GM19452 (cell line): ENCODE results near the gene PTK7.
"Not testable (repeated sequence)": the region's sequence is repeated elsewhere in the genome, so short reads cannot be mapped to it uniquely, and the experiment has no call there.

ENCODE experiments used
- ATAC-seq: cut with Tn5 transposase; IDR thresholded peaks from one replicate; pipeline ENCODE4 v1.9.1; 2021; ENCODE audit not compliant: unreplicated experiment

PTK7 gene

DNA sequence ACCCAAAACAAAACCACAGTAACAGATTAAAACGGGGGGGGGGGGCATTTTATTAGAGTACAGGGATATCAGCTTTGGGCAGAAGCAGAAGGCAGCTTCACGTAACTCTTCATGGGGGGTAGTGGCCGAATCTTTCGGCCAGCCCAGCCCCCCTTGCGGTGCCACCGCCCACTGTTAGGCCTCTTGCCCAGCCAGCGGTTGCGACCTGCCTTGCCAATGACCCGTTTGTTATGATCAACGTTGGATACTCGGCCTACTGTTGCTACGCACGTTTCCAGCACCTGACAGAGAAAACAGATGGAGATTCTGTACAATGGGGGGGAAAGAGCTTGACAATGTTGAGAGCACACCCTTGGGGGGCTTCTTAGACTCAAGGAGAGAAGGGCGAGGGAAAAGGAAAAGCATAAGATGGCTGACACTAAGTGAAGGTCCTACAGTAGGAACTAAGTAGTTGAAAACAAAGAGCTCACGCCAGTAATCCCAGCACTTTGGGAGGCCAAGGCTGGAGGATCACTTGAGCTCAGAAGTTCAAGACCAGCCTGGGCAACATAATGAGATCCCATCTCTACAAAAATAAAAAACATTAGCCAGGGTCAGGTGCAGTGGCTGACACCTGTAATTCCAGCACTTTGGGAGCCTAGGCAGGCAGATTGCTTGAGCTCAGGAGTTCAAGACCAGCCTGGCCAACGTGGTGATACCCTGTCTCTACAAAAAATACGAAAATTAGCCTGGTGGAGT is 21.7 kb upstream of the PTK7 start:
- no peak for ATAC-seq

DNA sequence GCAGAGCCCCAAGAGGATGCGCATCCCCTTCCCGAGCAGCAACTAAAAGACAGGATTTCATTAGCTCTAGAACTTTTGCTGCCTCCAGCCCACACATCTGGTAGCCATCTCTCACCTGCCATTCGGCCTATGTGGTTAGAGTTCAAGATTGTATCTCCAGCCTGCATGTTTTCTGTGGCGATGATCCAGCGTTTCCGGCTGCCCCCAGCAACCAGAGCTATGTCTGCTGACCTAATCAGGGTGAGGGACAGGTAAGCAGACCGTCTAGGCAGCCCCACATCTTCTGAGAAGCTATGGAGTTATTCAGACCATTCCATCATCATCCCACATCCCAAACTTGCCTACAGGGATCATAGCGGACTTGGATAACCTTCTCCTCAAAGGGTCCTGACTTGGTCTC is 20.1 kb upstream of the PTK7 start:
- no peak for ATAC-seq

DNA sequence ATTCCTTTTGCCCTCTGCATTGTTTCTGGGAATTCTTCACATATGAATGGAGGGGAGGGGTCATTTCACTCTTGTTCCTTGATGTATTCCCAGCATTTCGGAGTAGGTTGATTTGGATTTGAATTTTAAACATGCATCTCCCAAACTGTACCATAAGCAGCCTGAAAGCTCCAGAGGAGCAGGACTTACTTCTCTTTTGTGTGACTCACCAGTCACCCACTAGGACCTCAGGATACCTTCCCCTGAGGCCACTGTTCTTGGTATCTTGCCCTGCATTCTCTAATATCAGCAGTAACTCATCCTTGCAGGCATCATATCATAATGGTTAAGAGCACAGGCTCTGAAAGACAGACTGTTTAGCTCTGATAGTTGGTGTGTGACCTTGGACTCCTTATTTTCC is 17.6 kb upstream of the PTK7 start:
- ATAC-seq, result no peak

DNA sequence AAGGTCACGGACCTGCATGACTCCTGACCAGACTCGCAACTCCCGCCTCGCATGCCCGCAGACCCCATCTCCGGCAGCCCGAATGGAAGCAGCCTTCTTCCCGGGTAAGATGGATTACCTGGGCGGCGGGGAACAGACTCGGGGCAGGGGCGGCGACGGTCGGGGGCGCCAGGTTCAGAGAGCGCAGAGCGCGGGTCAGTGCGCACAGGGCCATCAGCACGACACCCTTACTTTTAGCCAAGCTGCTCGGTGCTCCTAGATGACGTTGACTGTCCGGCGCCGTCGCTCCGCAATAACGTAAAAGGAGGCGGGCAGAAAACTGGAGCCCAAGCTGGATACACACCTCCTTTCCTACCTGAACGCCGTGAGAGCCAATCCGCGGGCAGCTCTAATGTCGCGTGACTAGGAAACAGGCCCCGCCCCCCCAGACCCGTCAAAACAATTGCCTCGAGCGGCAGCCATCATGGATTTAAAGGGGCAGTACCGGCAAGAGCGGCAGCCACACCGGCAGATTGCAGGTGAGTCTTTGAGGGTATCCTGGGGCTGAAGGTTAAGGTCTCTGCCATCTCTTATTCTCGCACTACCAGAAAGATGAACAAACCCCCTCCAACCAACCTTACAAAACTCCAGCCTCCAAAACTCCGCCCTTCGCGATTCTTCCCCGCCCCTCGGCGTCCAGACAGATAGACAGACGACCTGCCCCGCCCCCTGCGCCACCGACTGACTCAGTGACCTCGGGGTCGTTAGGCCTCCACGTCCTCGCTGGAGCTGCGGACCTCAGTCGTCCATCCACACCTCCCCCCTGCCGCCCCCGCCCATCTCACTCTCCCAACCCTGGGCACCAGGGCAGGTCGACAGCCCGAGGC is 16.7 kb upstream of the PTK7 start, which contains the start of the genes KLC4 and MRPL2:
Gene KLC4, plus strand, starts transcription at position 464 of the 866 bp plus-strand sequence. CDS start 1,705 bp downstream, outside the sequence.
Gene MRPL2, minus strand, starts transcription at position 267 of the 866 bp plus-strand sequence. Its CDS starts 53 bp downstream, at position 214.
- ATAC-seq, result peak; percentile 86

DNA sequence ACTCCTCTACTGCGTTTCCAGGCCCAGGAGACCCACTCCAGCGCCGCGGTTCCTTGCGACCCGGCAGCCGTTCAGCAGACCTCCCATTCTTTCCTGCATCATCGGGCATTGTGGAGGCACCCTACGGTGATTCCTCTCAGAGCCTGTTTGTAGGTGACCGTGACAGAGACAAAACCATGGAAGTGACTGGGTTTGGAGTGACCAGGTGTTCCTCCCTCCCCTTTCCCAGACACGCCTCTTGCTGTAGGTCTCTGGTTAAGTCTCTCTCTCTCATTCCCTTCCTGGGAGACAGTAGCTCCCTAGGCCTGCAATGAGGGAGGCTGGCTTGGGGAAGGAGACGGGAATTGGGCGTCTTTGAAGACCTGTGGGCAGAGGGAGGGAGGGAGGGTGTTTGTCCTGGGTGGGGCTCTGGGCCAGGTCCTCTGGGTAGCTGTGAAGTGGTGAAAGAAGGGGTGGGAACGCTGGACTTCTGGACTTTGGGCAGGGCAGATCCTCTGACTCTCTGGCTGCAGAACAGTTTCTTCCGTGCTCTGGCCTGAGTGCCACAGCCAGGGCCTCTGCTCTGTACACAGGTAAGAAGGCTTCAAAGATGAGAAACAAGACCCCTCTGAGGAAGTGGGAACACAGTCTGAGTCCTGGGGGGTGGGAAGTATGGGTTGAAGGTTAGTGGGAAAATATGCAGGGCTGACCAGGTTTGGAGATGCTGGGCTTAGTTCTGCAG is 15.9 kb upstream of the PTK7 start:
- ATAC-seq, result no peak

DNA sequence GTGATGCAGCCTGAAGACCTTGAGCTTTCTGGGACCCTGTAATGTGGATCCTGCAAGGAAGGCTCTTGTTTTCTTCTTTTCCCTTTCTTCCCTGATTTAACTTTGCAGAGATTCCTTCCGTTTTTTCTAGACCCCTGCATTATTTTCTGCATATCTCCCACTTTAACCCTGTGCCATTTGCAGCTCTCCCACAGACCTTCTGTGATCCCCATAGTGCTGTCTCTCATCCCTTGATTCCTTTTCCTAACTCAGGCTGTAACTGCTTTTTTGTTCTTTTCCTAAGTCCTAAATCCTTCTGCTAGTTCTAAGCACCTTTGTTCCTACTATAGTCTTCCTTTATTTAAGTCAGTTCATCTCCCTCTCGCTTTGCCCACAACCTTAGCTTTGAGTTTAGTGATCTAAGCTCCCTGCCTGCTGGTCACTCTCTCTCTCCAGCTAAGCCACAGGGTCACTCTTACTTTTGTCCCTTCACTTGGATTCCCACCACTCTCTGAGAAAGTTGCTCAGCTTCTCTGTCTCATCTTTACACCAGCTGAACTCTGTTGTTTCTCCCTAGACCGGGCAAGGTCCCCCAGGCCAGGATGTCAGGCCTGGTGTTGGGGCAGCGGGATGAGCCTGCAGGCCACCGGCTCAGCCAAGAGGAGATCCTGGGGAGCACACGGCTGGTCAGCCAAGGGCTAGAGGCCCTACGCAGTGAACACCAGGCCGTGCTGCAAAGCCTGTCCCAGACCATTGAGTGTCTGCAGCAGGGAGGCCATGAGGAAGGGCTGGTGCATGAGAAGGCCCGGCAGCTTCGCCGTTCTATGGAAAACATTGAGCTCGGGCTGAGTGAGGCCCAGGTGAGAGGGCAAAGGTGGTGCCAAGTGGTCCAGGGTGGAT is 15.1 kb upstream of the PTK7 start:
- ATAC-seq, result no peak

DNA sequence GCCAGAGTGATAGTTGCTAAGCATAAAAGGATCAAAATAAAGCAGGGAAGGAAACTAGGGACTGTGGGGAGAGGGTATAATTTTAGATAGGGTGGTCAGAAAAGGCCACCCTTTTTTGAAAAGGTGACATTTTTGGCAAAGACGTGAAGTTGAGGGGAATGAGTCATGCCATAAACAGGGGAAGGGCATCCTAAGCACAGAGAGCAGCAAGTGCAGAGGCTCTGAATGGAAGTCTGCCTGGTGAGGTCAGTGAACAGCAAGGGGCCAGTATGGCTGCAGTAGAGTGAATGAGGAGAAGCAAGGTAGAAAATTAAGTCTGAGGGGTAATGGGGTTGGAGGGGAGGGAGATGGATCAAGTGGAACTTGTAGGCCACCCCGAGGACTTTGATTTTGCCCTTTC is 14.3 kb upstream of the PTK7 start:
- no peak for ATAC-seq

DNA sequence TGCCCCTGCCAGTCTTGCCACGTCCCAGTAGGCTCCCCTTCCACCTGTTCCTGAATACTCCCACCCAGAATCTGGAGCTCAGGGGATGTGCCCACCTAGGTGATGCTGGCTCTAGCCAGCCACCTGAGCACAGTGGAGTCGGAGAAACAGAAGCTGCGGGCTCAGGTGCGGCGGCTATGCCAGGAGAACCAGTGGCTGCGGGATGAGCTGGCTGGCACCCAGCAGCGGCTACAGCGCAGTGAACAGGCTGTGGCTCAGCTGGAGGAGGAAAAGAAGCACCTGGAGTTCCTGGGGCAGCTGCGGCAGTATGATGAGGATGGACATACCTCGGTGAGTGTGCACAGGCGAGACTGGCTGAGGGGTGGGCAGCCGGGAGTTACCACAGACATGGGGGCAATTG is 13.3 kb upstream of the PTK7 start:
- ATAC-seq, result no peak

DNA sequence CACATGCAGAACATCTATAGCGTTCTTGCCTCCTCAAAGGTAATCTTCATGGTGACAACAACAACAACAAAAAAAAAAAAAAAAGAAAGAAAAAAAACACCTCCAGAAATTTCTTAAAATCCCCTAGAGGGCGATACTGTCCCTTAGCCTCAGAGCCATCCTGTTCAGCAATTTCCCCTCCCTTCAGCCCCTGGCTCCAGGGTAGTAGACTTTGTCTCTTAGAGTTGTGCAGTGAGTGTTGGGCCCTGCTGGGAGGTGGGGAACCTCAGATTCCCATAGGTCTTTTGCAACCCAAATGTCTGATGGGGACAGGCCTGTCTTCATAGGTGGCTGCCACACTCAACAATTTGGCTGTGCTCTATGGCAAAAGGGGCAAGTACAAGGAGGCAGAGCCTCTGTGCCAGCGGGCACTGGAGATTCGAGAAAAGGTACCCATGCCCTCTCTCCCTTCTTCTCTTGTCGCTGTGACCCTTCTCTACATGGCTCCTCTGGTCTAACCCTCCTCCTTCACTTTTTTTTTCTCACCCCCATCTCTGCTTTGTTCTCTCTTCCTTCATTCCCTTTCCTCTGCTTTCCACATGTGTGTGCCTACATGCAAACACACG is 6.0 kb upstream of the PTK7 start:
- no peak for ATAC-seq

DNA sequence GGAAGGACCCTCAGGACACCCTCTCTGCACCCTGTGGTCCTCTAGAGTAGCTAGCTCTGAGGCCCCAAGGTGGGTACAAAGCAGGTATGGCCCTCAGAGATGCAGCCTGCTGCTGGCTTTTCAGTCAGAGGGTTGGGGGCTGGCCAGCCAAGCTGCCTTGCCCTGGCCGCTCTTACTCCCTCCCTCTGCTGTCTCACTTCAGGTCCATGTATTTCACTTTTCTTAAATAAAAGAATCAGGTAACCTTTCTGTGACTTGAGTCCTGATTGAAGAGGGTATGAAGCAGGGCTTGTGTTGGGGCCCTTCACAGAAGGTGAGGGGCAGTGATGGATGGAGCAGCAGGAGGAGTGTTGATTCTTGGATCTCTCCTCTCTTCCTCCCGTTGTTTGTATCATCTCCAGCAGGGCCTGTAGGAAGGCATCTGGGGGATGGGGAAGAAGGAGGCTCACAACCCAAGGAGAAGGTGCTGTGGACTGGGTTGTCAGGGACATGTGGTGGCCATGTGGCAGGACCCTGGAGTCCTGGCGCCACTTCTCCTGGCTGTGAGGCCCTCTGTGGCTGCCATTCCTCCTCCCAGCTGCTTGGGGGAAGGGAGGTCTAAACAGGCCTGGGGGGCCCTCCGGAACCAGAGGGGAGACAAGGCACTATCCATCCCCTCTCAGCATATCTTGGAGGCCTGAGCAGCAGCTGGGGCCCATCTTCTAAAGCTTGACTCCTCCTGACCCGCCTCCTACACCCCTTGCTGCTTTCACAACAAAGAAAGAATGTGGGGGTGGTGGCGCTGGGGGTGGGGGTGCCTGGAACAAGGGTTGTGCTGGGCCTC is 1.1 kb upstream of the PTK7 start:
- ATAC-seq, result no peak

DNA sequence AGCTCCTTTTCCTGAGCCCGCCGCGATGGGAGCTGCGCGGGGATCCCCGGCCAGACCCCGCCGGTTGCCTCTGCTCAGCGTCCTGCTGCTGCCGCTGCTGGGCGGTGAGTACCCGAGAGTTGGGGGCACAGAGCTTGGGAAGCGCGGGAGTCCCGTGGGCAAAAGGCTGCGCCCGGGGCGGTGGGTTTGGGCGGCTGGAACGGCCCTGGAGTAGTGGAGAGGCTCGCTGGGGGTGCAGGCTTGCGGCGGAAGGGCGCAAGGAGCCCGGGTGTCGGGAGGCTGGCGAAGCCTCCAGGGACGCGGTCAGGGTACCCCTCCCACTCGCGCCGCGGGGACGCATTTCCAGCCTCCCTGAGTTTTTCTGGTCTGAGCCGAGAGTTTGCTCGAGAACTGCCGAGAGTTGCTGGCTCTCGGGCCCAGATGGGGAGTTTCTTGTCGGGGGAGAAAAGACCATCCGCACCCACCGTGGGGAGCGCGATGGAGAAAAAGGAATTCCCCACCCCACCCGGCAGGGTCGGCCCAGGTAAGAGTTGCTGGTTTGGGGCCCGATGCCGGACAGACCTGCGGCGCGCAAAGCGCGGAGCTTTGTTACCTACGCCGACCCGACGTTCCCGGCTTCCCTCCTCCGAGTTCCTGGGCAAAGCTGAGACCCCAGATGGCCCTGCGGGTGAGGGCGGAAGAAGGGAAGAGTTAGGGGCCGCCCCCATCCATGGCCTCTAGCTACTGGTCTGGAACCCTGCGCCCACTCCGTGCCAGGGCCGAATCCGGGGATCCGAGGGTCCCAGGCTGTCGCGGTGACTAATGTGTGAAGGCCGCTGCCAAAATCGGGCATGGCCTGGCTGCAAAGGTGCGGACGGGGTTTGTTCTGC is 584 bp downstream of the PTK7 start:
- ATAC-seq, result no peak

DNA sequence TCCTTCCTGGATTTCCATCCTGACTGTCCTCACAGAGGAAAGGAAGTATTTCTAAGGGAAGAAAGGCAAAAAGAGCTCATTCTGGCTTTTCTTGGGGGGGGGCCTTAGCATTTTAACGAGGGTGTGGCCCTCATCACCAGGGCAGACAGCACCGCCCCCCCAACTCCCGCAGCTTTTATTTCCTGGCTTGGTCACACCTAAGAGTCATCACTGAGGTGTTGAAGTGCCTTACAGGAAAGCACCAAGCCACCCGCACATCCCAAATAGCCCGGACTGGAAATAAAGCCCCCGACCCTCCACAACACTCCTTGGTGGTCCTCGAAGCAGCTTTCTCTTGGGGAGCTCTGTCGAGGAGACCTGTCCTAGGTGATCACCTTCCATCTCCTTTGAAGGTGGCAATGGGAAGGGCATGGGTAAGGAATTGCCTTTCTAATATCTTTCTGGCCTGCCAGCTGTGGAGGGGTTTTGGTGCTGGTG is 1.3 kb downstream of the PTK7 start:
- ATAC-seq, result no peak

DNA sequence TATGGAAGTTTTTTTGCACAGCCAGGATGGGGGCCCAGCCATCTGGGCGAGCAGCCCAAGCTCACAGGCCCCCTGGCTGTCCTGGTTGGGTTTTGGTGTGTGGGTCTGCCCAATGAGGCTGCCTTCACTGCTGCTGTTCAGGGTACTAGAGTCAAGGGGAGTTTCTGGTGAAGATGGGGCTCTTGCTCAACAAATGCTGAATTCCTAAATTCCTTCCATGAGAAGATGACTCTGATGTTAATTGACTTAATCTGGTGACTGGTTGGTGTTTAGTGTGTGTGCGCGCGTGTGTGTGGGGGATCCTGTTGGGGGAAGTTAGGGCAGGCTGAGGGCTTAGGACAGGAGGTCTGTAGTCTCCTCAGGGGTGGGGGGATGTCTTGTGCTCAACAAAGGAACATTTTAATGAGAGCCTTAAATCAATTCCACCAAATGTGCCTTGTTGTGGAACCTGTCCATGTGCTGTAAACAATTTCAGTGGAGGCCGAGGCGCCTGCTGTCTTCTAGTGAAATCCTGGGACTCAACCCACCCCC is 1.9 kb downstream of the PTK7 start:
- no peak for ATAC-seq

DNA sequence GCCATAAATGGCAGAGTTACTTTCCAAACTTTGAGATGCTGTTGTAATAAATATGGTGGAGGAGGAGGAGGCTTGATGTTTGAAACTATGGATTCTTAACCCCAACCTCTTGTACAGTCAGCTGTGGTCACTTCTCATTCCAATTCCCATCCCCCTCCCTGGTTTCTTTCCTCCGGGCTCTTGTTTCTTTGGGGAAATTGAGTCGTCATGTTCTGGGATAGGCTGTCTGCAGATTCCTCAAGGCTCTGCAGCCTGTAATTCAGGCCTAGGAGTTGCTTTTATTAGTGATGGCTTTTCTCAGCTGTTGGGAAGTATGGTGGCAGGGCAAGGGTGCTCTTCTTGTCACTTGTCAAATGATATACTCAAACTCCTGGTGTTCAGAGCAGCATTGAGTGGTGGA is 2.6 kb downstream of the PTK7 start:
- ATAC-seq, result no peak

DNA sequence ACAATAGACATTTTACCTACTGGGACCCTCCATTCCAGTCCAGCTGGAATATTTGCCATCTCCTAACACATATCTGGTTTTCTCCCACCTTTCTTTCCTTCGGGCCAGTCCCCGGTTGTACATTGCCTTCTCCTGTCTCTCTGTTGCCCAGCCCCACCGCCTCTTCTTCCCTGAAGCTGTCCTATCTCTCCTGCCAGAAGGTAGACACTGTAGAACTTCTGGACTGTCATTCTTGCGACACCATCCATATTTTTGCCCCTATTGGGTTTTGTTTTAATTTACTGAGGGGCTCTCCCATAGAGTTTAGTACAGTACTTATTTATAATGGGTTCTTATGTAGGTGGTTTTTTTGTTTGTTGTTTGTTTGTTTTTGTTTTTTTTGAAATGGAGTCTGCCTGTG is 4.9 kb downstream of the PTK7 start:
- ATAC-seq, result no peak

DNA sequence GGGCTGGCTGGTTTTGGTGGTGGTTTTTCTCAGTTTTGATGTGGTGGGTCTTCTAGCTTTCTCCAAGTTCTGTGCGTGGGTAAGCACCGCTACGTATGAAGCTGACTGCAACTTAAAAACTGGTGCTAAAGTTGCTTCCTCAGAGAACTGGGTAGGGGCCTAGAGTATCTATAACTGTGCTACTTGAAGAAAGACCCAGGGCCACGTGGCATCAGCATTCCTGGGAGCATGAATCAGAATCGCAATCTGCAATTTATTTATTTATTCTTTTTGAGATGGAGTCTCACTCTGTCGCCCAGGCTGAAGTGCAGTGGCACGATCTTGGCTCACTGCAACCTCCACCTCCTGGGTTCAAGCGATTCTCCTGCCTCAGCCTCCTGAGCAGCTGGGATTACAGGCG is 5.8 kb downstream of the PTK7 start:
- ATAC-seq, result not testable (repeated sequence)

DNA sequence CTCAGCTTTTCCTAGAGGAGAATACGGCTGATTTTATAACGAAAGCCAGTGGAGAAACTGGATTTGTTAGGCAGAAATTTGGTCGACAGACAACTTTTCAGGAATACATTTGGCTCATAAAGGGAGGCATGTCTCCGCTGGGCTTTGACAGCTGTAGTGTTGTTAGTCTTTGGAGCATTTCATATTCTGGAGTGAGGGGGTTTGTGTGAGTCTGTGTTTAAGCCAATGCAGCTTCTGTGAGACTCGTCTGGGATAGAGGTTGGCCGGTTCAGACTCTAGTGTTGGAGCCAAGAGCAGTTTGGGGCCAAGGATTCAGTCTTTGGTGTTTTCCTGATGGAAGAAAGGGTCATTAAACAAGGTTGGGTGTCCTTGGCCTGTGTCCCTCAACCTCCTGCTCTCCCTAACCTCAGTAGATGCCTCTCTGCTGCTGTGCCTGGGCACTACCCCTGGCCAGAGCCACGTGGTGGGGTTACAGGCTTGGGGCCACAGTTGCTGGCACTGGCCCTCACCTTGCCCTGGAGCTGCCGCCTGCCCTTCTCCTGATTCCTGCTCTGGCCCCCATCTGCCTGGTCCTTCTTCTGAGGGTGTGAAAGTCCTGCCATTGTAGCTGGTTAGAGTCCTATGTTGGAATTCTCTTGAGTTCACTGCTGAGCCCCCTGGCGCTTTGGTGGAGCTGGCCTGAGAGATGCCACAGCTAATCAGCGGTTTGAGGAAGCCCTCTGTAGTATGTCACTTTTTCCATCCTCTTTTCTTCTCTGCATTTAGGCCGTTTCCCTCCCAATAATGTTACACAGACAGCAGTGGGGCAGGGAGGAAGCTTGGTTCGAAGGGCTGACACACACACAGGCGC is 6.9 kb downstream of the PTK7 start:
- no peak for ATAC-seq
